IPS-NIHi7 (cell line): ENCODE measurements around the gene EPHB6.

Source experiments
- DNase-seq: peaks from one replicate; pipeline ENCODE4 v3.0.0; 2012; ENCODE audit warnings: mixed read lengths; ENCODE audit errors: extremely low spot score

EPHB6 gene

GRCh38 chr7:142876991-142877910 lies 22.4 kb downstream of the EPHB6 start:
- DNase-seq, result no peak

DNA sequence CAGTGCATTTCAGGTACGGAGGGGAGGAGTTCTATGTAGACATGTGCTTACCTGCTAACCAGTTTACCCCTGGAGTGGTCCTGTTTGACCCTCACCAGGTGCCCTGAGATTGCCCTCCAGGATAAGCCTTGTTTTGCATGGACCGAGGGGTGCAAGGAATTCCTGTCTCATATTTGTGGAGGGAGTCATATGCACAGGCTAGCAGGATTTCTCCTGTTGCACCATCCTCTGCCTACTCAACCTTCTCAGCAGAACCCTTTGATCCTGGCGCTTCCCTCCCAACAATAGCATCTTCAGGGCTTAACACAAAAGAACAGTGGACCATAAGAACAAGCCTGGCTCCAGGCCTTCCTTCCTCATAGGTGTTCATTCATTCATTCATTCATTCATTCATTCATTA lies 23.4 kb downstream of the EPHB6 start:
- no peak for DNase-seq

DNA sequence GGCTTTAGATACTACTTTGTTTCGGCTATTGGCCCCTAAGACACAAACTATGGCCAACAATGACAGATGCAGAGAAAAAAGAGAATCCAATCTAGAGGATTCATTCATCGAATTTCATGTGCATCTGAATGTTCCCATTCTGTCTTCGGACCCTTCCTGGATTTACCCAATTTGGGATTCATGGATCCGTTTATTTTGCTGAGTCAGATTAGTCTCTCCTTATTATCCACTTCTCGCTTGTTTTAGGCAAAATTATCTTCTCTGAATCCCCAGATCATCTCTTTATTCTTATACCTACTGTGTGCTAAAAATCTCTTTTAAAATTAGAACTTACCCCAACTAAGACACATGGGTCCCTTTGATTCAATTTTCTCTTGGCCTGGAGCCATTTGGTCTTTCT lies 24.2 kb downstream of the EPHB6 start:
- no peak for DNase-seq

DNA sequence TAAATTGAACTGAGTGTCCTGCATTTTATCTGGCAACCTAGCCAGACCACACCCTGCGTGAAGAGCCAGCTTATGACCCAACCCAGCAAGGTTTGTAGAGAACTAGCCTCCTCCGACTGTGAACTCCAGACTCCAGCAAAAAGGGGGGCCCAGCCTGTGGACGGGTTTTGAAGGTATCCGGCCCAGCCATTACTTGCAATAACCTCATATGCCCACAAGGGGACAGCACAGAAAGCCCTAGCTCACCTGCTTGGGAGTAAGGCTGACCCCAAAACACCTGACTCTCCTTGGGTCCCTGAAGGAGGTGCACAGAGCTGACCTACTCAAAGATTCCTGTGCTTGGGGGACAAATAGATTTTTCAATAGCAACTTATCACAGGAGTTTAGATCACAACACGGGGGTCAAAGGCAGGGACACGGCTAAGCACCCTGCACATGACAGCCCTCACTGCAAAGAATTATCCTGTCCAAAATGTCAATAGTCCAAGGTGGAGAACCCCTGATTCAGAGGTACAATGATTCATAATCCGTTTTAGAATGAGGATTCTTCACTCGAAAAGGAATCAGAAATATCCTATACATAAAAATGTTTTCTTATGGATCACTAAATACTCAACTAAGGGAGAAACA lies 26.1 kb downstream of the EPHB6 start:
- peak; percentile 85 for DNase-seq

DNA sequence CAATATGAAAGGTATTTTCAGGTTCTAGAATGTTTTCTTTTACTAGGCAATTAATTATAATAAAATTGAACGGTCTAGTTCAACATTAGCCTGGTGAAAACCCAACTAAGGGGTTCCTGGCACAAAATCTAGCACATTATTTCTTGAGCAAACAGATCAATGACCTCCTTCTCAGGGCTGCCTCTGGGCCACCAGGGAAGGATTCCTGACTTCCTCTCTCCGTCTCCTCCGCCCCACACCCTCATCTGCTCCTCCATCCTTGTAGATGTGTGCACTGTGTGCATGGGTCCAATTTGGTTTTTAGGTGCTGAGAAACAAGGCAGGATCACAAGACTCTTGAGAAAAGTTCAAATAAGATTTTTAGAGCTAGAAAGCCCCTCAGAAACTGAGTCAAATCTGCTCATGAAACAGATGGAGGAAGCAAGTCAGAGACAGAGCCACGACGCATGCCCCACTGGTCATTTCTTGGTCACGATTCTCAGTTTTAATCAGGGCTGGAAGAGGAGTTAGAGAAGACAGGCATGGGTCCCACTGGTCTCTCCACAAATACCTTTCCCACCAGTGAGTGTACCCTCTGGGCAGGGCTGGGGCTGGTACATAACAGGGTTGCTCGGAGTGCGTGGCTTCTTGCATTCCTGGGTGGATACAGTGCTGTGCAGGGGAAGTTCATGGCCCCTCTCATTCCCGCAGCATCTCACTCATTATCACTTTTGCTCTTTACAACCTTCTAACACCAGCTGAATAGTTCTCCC lies 26.9 kb downstream of the EPHB6 start:
- DNase-seq, result no peak

GRCh38 chr7:142882338-142882678 lies 27.4 kb downstream of the EPHB6 start:
- no peak for DNase-seq

DNA sequence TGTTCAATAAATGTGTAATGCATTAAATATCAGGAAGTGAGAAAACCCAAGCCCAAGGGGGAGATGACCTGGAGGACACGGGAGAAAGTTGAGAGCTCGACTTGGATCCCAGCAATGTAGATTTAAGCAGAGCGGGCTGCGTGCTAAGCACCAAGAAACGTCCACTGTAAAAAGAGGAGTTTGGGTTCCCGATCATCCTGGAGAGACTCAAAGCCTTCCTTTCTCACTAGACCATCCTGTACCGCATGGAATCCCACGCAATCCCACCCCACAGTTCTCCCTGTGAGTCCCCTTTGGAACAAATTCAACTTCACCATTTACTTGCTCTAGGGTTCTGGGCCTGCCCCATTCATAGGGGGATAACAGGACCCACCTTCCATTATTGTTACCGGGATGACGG lies 28.3 kb downstream of the EPHB6 start:
- DNase-seq, result no peak

DNA sequence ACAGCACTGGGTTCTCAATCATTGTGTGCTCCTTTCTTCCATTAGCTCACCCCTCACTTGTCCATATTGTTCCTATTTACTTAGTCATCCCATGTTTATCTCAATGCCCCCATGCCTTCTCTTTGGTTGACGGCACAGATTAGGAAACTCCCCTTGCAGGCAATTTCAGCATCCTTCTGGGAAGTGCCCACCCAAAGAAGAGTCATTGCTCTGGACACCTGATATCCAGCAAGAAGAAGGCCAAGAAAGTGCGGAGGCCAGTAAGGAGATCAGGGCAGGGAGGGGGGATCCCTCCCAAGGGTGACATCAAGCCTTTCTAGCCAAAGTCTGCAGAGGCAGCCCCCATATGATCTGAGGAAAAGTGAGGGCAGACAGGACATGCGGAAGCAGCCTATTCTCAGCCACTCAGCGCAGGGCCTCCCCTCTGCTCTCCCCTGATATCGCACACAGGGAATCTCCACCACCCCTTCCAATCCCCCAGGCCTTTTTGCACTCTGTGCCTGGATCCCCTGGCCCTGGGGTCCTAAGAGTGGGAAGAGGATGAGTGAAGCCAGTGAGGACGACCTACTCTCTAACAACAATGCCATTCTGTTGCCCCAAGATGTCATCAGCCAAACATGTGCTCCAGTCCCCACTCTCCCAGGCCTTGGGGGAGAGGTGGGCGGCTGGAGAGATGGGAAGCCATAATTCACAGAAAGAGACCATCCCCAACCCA lies 28.9 kb downstream of the EPHB6 start:
- DNase-seq, result no peak

DNA sequence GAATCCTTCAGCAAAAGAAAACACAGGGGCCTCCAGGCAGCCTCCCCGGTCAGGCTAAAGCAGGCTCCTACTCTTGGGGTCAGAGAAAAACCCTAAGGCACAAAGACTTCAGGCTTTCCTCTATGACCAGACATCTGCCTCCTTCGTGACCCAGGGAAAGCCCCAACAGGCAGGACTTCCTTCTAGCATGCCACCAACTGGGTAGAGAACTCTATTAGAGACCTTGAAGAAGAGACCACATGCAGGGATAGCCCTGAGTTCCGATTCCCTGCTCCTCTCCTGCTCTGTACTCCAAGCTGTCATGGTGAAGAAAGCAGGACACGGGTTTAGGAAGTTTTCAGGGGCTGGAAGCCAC lies 29.4 kb downstream of the EPHB6 start:
- DNase-seq, result no peak

GRCh38 chr7:142885311-142886230 lies 30.7 kb downstream of the EPHB6 start, which contains the start of gene TRPV6:
Gene TRPV6, minus strand, starts transcription at chr7:142885745.
- DNase-seq, result peak; percentile 88

- DNase-seq, result no peak
Observed at GRCh38 chr7:142886866-142887265, 32.0 kb downstream of the EPHB6 start.

DNA sequence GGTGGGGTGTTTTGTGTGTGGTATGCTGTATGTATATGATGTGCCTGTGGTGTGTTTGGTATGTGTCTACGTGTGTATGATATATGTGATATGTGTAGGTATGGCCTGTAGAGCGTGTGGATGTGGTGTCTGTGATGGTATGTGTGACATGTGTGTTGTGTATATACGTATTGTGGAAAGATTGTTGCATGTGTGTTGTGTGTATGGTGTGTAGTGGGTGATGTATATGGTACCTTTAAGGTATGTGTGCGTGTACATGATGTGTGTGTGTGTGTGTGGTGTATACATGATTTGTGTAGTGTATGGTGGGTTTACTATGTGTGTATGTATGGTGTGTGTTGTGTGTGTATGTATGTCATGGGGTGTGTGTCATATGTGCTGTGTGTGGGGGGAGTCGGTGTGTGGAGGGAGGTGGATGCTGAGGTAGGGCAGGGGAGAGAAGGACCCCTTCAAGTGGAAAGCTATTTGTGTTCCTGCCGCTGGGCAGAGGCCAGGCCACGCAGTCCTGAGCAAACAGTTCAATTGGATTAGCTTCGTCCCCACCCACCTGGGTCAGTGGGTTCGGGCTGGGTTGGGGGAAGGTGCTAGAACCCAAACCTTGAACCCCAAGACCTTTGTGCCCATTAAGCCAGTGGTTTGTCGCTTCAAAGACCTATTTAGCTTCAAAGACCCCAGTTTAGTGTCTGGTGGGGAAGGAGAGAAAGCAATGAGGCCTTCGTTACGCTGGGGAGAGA lies 32.6 kb downstream of the EPHB6 start:
- DNase-seq, result no peak

GRCh38 chr7:142889816-142890215 lies 34.9 kb downstream of the EPHB6 start:
- DNase-seq, result no peak

DNA sequence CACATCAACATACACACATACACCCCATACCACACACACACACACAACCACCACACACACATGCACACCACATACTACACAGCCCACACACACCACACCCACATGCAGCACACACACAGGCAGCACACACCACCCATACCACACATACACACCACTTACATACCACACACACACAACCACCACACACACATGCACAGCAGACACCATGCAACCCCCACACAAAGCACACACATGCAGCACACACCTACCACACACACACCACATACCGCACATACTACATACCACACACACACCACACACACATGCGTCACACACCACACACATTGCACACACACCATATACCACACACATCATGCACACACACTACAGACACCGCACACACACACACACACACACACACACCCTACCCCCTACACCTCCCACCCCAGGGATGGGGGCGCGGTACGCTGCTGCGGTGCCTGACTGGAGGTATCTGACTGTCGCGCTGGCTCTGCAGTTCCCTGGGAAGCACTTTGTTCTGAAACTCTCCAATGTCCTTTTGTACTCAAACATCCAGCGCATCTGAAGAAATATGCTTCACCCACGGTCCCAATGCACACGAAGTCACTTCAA lies 36.1 kb downstream of the EPHB6 start:
- DNase-seq, result no peak

DNA sequence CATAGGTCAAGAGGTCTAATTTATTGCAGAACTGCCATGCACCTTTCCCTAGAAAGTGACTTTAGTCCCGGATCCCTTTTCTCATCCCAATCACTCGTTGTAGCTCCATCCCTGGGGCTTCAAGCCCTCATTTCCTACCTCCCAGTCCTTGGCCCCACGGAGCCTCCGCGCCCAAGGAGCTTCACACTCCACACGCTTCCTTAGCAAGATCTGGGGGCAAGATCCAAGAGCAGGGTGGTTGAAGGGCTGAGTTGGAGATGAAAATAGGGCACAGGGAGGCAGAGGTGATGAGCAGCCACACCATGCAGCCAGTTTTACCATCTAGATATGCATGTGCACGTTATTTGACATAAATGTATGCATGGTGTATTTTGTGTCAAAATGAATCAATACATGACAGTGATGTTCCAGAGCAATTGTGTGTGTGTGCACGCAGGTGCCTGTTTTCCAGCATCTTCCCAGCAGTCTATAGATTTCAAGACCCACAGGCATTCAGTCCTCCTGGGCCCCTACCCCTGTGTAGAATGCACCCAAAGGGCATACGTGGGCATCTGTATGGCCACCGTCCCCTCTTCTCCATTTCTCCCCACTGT lies 36.7 kb downstream of the EPHB6 start:
- DNase-seq, result no peak

DNA sequence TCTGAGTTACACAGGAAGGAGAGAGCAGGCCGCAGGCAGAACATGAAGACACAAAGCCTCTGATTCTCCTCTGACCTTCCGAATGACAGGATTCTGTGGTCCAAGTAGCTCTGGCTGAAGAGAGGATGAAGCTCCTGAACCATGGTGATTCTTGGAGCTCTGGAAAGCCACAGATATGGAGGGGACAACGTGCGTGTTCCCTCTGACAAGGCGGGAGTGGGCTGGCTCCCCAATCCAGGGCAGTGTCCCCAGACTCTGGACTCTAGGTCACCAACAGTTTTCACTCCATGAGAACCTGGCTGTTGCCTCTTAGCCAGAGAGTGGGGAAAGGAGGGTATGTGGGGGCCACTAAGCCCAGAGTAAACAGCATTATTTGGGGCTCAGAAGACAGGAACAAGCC lies 38.1 kb downstream of the EPHB6 start:
- no peak for DNase-seq

DNA sequence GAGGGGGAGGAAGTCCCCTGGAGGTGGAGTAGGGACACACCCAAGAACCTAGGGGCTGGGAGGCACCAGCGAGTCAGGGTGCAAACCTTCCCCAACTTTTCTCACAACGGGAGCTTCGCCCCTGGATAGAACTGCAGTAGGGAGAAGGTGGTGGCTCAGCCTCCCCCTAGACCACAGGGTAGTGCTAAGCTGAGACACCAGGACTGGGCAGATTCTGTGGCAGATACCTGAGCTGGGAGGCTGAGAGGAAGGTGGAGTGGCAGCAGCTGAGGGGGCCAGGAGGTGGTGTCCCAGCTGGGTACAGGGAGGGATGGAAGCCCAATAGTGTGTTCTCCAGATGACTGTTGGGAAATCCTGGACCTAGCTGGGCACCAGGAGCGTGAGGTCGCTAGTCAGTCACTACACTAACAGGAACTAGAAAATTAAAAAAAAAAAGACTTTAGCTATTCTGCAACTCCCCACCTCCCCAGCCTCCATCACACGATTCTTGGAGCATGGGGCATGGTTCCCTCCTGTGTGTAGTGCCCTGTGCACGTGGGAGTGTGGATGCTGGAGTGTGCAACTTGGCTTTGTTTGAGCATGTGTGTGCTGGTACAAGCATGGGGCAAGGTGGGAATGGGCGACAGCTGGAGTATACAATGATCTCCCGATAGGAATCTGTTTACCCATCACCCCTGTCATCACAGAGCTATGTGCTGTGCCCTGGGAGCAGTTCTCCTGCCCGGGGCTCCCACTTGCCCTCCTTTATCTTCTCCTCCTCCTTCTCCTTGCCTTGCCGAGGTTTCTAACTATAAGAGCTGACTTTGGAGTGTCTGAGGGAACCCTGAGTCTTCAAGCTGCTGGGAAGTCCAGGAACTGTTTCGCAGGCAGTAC lies 39.5 kb downstream of the EPHB6 start:
- DNase-seq, result no peak

DNA sequence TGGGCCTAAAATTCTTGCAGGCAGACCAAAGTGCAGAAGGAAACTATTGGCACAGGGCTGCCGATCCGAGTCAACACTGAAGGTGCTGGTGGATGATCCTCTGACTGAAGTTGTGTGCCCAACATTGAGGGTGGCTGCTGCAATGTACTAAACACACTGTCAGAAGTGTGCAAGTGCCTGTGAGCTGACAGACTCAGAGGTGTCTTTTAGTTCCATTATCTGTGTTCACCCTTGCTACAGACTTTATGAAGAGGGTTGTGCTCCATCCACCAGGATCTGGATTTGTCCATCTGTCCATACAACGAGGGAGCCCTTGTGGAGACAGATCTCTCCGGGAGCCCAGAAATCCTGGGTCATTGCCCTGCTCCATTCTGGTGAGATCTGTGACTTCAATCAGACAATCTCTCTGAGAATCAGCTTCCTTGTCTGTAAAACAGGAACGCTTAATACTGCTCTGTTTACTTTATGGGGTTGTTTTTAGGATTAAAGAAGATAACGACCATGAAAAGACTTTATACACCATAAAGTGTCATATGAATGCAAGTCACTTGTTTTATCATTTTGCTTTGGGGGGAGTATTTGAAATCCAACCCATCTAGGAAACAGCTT lies 40.2 kb downstream of the EPHB6 start:
- DNase-seq, result no peak
